K562 (cell line): Measurements from ENCODE around the gene CTNS. TPM values are rescaled to one million over a fixed set of nuclear protein-coding genes. Genes with fewer than 3 reads are reported as not detected.

ENCODE experiments used
- ARHGAP35 ChIP-seq: fragments of 450-650 bp; IDR thresholded peaks from 2 replicates; pipeline ENCODE4 v1.6.1; 2018; ENCODE audit not compliant: partially characterized antibody
- ASH1L ChIP-seq: fragments of 450-650 bp; IDR thresholded peaks from 2 replicates; pipeline ENCODE4 v1.6.1; 2018; ENCODE audit warnings: borderline replicate concordance, mild to moderate bottlenecking, low read depth; ENCODE audit not compliant: partially characterized antibody
- ATF1 ChIP-seq, 2 experiments: fragments of 450-650 bp in 1 of 2; IDR thresholded peaks; 2 replicates each; pipeline ENCODE4 v1.6.1; 2016; ENCODE audit warnings: missing compliant biosample characterization in 1 of 2, missing genetic modification characterization in 1 of 2
- ATF3 ChIP-seq, 2 experiments: fragments of 450-650 bp in 1 of 2; sonication (generic) in 1 of 2; formaldehyde crosslinking in 1 of 2; IDR thresholded peaks in 1 of 2; conservative IDR thresholded peaks in 1 of 2; 2 replicates each; pipeline versions ENCODE4 v1.6.1 to v1.8.1; 2016 to 2023; ENCODE audit warnings: mild to moderate bottlenecking in 2 of 2, moderate library complexity in 2 of 2, inconsistent platforms in 1 of 2, missing genetic modification reagents in 1 of 2
- ATF7 ChIP-seq: fragments of 450-650 bp; IDR thresholded peaks from 2 replicates; pipeline ENCODE4 v1.7.1; 2014; ENCODE audit warnings: mild to moderate bottlenecking, moderate library complexity
- DMBX1 ChIP-seq: fragments of 250-450 bp; sonication (Bioruptor Pico); IDR thresholded peaks from 2 replicates; pipeline ENCODE4 v1.8.0; 2022; ENCODE audit warnings: inconsistent platforms, mild to moderate bottlenecking, moderate library complexity, borderline replicate concordance
- ESRRB ChIP-seq: fragments of 250-450 bp; sonication (Bioruptor Pico); IDR thresholded peaks from 2 replicates; pipeline ENCODE4 v1.5.0; 2020; ENCODE audit warnings: mild to moderate bottlenecking, moderate library complexity, borderline replicate concordance
- HDAC3 ChIP-seq: fragments of 450-650 bp; IDR thresholded peaks from 2 replicates; pipeline ENCODE4 v1.6.1; 2018; ENCODE audit warnings: borderline replicate concordance, mild to moderate bottlenecking, moderate library complexity; ENCODE audit not compliant: partially characterized antibody
- HMGXB4 ChIP-seq: sonication (generic); formaldehyde crosslinking; IDR thresholded peaks from 2 replicates; pipeline ENCODE4 v1.8.1; 2023; ENCODE audit warnings: mild to moderate bottlenecking, missing genetic modification reagents
- MCM7 ChIP-seq, 2 experiments: fragments of 450-650 bp; IDR thresholded peaks; 2 replicates each; pipeline ENCODE4 v1.6.1; 2016 to 2018
- NFIX ChIP-seq: fragments of 250-450 bp; sonication (Bioruptor Pico); IDR thresholded peaks from 2 replicates; pipeline ENCODE4 v1.4.0; 2020; ENCODE audit warnings: low read depth, mild to moderate bottlenecking, moderate library complexity
- NR0B1 ChIP-seq: fragments of 450-650 bp; IDR thresholded peaks from one replicate; pipeline ENCODE4 v1.6.1; 2018; ENCODE audit warnings: mild to moderate bottlenecking, moderate library complexity; ENCODE audit not compliant: partially characterized antibody
- POLR2B ChIP-seq: fragments of 450-650 bp; IDR thresholded peaks from 2 replicates; pipeline ENCODE4 v1.6.1; 2018; ENCODE audit warnings: low read depth; ENCODE audit not compliant: partially characterized antibody
- RBM25 ChIP-seq: fragments of 200-400 bp; formaldehyde crosslinking; IDR thresholded peaks from 2 replicates; pipeline ENCODE4 v1.6.1; 2018; ENCODE audit warnings: low read length, low read depth, moderate library complexity; ENCODE audit not compliant: severe bottlenecking
- RCOR1 ChIP-seq, 2 experiments: IDR thresholded peaks; 2 replicates each; pipeline ENCODE4 v1.6.1; 2012; ENCODE audit warnings: low read depth in 2 of 2, low read length in 2 of 2, borderline replicate concordance in 1 of 2, improper control_type of control experiment in 1 of 2
- RFX7 ChIP-seq: fragments of 250-450 bp; sonication (Bioruptor Pico); IDR thresholded peaks from 2 replicates; pipeline ENCODE4 v1.5.1; 2021; ENCODE audit warnings: mild to moderate bottlenecking
- SLC30A9 ChIP-seq: fragments of 250-450 bp; sonication (Bioruptor Pico); IDR thresholded peaks from 2 replicates; pipeline ENCODE4 v1.8.0; 2022; ENCODE audit warnings: mild to moderate bottlenecking, moderate library complexity
- SRSF1 ChIP-seq: fragments of 200-400 bp; formaldehyde crosslinking; IDR thresholded peaks from 2 replicates; pipeline ENCODE4 v1.6.1; 2017; ENCODE audit warnings: mild to moderate bottlenecking, low read depth, low read length, moderate library complexity
- ZBTB34 ChIP-seq: fragments of 250-450 bp; sonication (Bioruptor Pico); IDR thresholded peaks from 2 replicates; pipeline ENCODE4 v1.8.0; 2021; ENCODE audit warnings: mild to moderate bottlenecking, moderate library complexity
- ZC3H11A ChIP-seq: IDR thresholded peaks from 2 replicates; pipeline ENCODE4 v1.6.1; 2012; ENCODE audit warnings: low read depth, low read length, improper control_type of control experiment
- polyA plus RNA-seq, 8 experiments: library from polyadenylated mRNA; depleted of rRNA in 4 of 8; stranded (reverse) in 5 of 8; unstranded in 3 of 8; fragments of >200 nt; fragmentation: Nextera tagmentation in 2 of 8; fragmentation: Illumina TruSeq in 1 of 8; extraction: Ambion mirVana in 2 of 8; extraction: Trizol in 1 of 8; gene quantifications; 2 replicates each; pipeline versions ENCODE4 v1.2.1 to v1.2.3, GENCODE V29; 2011 to 2014; ENCODE audit warnings: inconsistent platforms in 1 of 8, missing spikeins in 1 of 8
- total RNA-seq, 7 experiments: library from RNA; depleted of rRNA in 6 of 7; stranded (reverse); fragments of >200 nt in 6 of 7; fragmentation: Illumina TruSeq in 2 of 7; extraction: Trizol in 2 of 7; gene quantifications; 2 replicates each; pipeline versions ENCODE4 v1.2.1 to v1.2.3, GENCODE V29; 2011 to 2021; ENCODE audit warnings: low replicate concordance in 1 of 7

The CTNS gene
- total and polyA plus RNA-seq, 9 of the 15 experiments (the other 6 are each of a cell fraction or from before 2014, with no cell fraction given), result 0.66 to 8.4 (median 4.9) TPM

- peak; percentile 80 for TF ChIP-seq ATF3 (IDR thresholded peaks at IDR 0.05)
- no peak for TF ChIP-seq ATF3 (CRISPR knock-in tag; conservative IDR thresholded peaks at IDR 0.05)
- no peak for TF ChIP-seq ASH1L
- no peak for TF ChIP-seq NR0B1
- no peak for TF ChIP-seq SRSF1
- TF ChIP-seq ESRRB, result no peak
- TF ChIP-seq MCM7 (IDR thresholded peaks at IDR 0.05), result no peak
- TF ChIP-seq ATF1 (CRISPR knock-in tag; IDR thresholded peaks at IDR 0.05), result no peak
- peak; percentile 65 for TF ChIP-seq ATF1 (tag; IDR thresholded peaks at IDR 0.05)
- TF ChIP-seq HDAC3, result peak; percentile 54
- no peak for TF ChIP-seq RBM25
- TF ChIP-seq NFIX (CRISPR knock-in tag), result no peak
- no peak for TF ChIP-seq RFX7 (CRISPR knock-in tag)
- peak in 1 of 2 experiments; percentile 85; a peak in 2 of 4 replicates for TF ChIP-seq RCOR1 (IDR thresholded peaks at IDR 0.05; ENCODE audit: borderline replicate concordance in 1 of 2, low read depth in 2 of 2, low read length in 2 of 2)
- TF ChIP-seq HMGXB4 (CRISPR knock-in tag), result no peak
- peak; percentile 76 for TF ChIP-seq ATF7
- no peak for TF ChIP-seq ZC3H11A
- no peak for TF ChIP-seq ZBTB34
- TF ChIP-seq SLC30A9 (CRISPR knock-in tag), result no peak
- TF ChIP-seq POLR2B, result no peak
- TF ChIP-seq DMBX1 (CRISPR knock-in tag), result peak; percentile 31; the same call in 1 of the 2 replicates
- TF ChIP-seq ARHGAP35, result no peak
Observed at GRCh38 chr17:3639981-3640596, 3.5 kb downstream of the CTNS start (continued).
